ENCODE data around the gene CCDC60. TPM values are rescaled to one million over a fixed set of nuclear protein-coding genes. Genes with fewer than 3 reads are reported as not detected.

Gene CCDC60
- total RNA-seq, 5 donors from 2014 or later (not counting 1 experiment from before 2014, with no cell fraction given), result not detected

GRCh38 chr12:119528241-119528640 lies 193.7 kb downstream of the CCDC60 start:
- ATAC-seq (replicated peaks in 1 of 4) (no peak), DNase-seq (no peak)
- POLR2A ChIA-PET, result no interaction called here
- Mint-ChIP-seq H3K9me3 (peaks cover 6 to 11% (median 11%) of the 10 kb centered on the region in 3 donors), H3K27ac (no peak overlapping the region), H3K27me3 (peaks cover 4% of the 10 kb centered on the region in 2 donors), H3K4me3 (no peak overlapping the region), H3K4me1 (no peaks in the 10 kb centered on the region), H3K36me3 (no peaks in the 10 kb centered on the region)
- Histone ChIP-seq H3K4me3 (ENCODE audit: control insufficient read depth in 1 of 2, extremely low read depth in 1 of 2, low read length in 1 of 2) (no peak overlapping the region), H3K27ac (ENCODE audit: low read length) (no peak overlapping the region), H3K27me3 (replicated peaks in 1 of 2; ENCODE audit: control insufficient read depth in 2 of 2, extremely low read depth in 1 of 2, insufficient read depth in 2 of 2, low read length in 1 of 2) (peaks cover 0 to 6% of the 10 kb centered on the region in 2 experiments), H3K4me1 (ENCODE audit: control insufficient read depth in 1 of 2, extremely low read depth in 1 of 2, insufficient read depth in 2 of 2, low read length in 2 of 2) (no peaks in the 10 kb centered on the region), H3K36me3 (ENCODE audit: control insufficient read depth in 2 of 2, extremely low read depth in 1 of 2, insufficient read depth in 1 of 2, low read length in 1 of 2) (no peaks in the 10 kb centered on the region), H3K9me3 (no peaks in the 10 kb centered on the region)
- CTCF ChIA-PET, result interaction anchor here in 1 of 2 donors (0.5 kb wide), 1 partner anchor 95 kb away, joined by 3 read pairs; no protein-coding TSS in a partner anchor
- no CpG with 5 or more reads among the region's 1 CpG for WGBS (ENCODE audit: insufficient coverage)

DNA sequence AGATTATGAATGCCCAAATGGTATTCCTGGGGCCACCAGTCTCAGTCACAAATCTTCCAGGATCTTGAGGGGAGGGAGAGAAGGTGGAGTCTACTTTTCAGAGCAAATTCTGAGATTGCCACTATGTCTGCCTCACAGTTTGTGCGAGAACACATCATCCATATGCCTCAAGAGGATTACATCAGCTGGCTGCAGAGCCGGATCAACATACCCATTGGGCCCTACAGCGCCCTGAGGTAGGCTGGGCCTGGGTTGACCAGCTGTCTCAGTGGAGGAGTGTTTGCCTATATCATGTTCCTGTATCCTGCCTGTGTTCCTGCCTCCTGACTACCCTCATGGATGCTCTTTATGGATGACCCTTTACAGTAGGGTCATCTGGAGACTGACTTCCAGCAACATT lies 205.9 kb downstream of the CCDC60 start:
- H3K27ac ChIP-seq (ENCODE audit: low read length), result no peak overlapping the region
- ChIA-PET CTCF (interaction anchor here in 1 of 2 donors (0.6 kb wide), 1 partner anchor 54 kb away, joined by 3 read pairs; no protein-coding TSS in a partner anchor), POLR2A (no interaction called here)
- H3K4me1 ChIP-seq (ENCODE audit: control insufficient read depth in 1 of 2, extremely low read depth in 1 of 2, insufficient read depth in 2 of 2, low read length in 2 of 2), result no peaks in the 10 kb centered on the region
- Mint-ChIP-seq H3K4me3 (no peak overlapping the region), H3K4me1 (no peaks in the 10 kb centered on the region), H3K36me3 (no peaks in the 10 kb centered on the region), H3K27ac (no peak overlapping the region), H3K9me3 (peaks cover 4 to 10% (median 4%) of the 10 kb centered on the region in 3 donors), H3K27me3 (peaks cover 42 to 43% of the 10 kb centered on the region in 2 donors)
- no peaks in the 10 kb centered on the region for H3K9me3 ChIP-seq
- DNase-seq, result no peak
- no peaks in the 10 kb centered on the region for H3K36me3 ChIP-seq (ENCODE audit: control insufficient read depth in 2 of 2, extremely low read depth in 1 of 2, insufficient read depth in 1 of 2, low read length in 1 of 2)
- H3K27me3 ChIP-seq (replicated peaks in 1 of 2; ENCODE audit: control insufficient read depth in 2 of 2, extremely low read depth in 1 of 2, insufficient read depth in 2 of 2, low read length in 1 of 2), result peaks cover 0 to 17% of the 10 kb centered on the region in 2 experiments
- ATAC-seq (replicated peaks in 1 of 4), result no peak
- 100% methylated on average over 1 of the region's 3 CpGs for WGBS (ENCODE audit: insufficient coverage)
- no peak overlapping the region for H3K4me3 ChIP-seq (ENCODE audit: control insufficient read depth in 1 of 2, extremely low read depth in 1 of 2, low read length in 1 of 2)

DNA sequence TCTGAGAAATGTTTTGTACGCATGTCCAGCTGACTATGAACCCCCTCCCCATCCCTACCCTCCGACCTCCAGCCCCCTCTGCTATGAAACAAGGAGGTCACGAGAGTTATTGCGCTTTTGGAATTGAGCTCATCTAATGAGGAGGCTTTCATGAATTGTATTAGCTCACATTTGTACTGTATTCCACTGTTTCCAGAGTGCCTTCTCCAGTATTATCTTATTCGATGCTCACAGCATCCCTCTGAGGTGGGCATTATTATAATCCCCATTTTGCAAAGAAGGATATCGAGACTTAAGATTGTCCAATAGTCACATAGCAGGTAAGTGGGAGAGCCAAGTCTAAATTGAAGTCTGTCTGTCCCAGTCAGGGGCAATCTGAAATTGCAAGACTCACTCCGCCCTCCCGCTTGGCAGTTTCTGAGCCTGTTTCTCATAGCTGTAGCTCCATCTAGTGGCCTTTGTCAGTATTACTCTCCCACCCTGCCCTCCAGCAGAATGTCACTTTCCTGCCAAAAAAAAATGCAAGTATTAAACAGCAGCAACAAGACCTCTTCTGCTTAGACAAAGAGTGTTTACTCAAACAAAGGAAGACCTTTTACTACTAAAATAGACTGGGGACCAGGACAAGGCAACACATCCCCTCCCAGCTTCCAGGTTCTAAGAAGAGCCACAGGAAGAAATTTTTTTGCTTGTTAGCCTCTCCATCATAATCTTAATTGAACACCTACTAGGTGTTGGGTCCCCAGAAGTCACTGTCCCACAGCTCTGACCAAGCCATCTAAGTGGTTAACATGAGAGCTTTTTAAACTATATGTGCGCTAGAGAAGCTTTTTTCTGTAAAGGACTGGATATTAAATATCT lies 210.5 kb downstream of the CCDC60 start:
- Mint-ChIP-seq H3K4me3 (no peak overlapping the region), H3K27me3 (peaks cover 47 to 48% of the 10 kb centered on the region in 2 donors), H3K4me1 (no peaks in the 10 kb centered on the region), H3K9me3 (no peaks in the 10 kb centered on the region), H3K27ac (no peak overlapping the region), H3K36me3 (no peaks in the 10 kb centered on the region)
- Histone ChIP-seq H3K36me3 (ENCODE audit: control insufficient read depth in 2 of 2, extremely low read depth in 1 of 2, insufficient read depth in 1 of 2, low read length in 1 of 2) (no peaks in the 10 kb centered on the region), H3K27ac (ENCODE audit: low read length) (no peak overlapping the region), H3K9me3 (no peaks in the 10 kb centered on the region), H3K27me3 (replicated peaks in 1 of 2; ENCODE audit: control insufficient read depth in 2 of 2, extremely low read depth in 1 of 2, insufficient read depth in 2 of 2, low read length in 1 of 2) (peaks cover 0 to 10% of the 10 kb centered on the region in 2 experiments), H3K4me1 (ENCODE audit: control insufficient read depth in 1 of 2, extremely low read depth in 1 of 2, insufficient read depth in 2 of 2, low read length in 2 of 2) (no peaks in the 10 kb centered on the region), H3K4me3 (ENCODE audit: control insufficient read depth in 1 of 2, extremely low read depth in 1 of 2, low read length in 1 of 2) (no peak overlapping the region)
- peak in 33 of 35 experiments; percentile 0 to 72 (median 28) for DNase-seq
- ChIA-PET POLR2A (no interaction called here), CTCF (interaction anchor here (0.6 to 1.7 kb wide), 5 partner anchors 21 to 1670 kb away, joined by 3 to 6 read pairs (median 3); no protein-coding TSS in a partner anchor)
- 0% methylated on average over 1 of the region's 9 CpGs for WGBS (ENCODE audit: insufficient coverage)
- ATAC-seq (replicated peaks in 1 of 4), result peak in 2 of 4 experiments; percentile 58

DNA sequence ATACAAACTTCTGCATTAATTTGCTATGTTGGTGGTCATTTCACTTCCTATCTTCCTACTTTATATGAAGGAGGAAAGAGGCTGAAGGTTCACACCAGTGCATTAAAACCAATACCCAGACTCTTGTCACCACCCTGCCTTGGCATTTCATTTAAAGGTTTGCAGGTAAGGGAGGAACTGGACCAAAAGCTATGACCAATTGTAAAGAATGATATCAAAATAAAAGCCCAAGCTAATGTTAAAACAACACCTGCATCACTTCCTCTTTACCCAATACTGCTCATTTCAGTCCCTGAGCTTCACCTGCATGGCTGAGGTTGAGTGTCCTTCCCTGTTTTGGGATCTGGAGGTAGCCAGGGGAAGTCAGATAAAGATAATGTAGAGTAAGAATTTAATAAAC lies 211.8 kb downstream of the CCDC60 start:
- peaks cover 0 to 7% of the 10 kb centered on the region in 2 experiments for H3K27me3 ChIP-seq (replicated peaks in 1 of 2; ENCODE audit: control insufficient read depth in 2 of 2, extremely low read depth in 1 of 2, insufficient read depth in 2 of 2, low read length in 1 of 2)
- no peaks in the 10 kb centered on the region for H3K4me1 ChIP-seq (ENCODE audit: control insufficient read depth in 1 of 2, extremely low read depth in 1 of 2, insufficient read depth in 2 of 2, low read length in 2 of 2)
- no peak for DNase-seq
- Mint-ChIP-seq H3K9me3 (no peaks in the 10 kb centered on the region), H3K36me3 (no peaks in the 10 kb centered on the region), H3K4me1 (no peaks in the 10 kb centered on the region), H3K27ac (no peak overlapping the region), H3K4me3 (no peak overlapping the region), H3K27me3 (peaks cover 47 to 48% of the 10 kb centered on the region in 2 donors)
- no peak for ATAC-seq (replicated peaks in 1 of 4)
- ChIA-PET POLR2A (no interaction called here), CTCF (interaction anchor here in 1 of 2 donors (1.4 kb wide), 1 partner anchor 102 kb away, joined by 3 read pairs; no protein-coding TSS in a partner anchor)
- H3K27ac ChIP-seq (ENCODE audit: low read length), result no peak overlapping the region
- H3K36me3 ChIP-seq (ENCODE audit: control insufficient read depth in 2 of 2, extremely low read depth in 1 of 2, insufficient read depth in 1 of 2, low read length in 1 of 2), result no peaks in the 10 kb centered on the region
- H3K9me3 ChIP-seq, result no peaks in the 10 kb centered on the region
- H3K4me3 ChIP-seq (ENCODE audit: control insufficient read depth in 1 of 2, extremely low read depth in 1 of 2, low read length in 1 of 2), result no peak overlapping the region

- Mint-ChIP-seq H3K27me3 (peaks cover 43 to 45% of the 10 kb centered on the region in 2 donors), H3K9me3 (no peaks in the 10 kb centered on the region), H3K36me3 (no peaks in the 10 kb centered on the region), H3K27ac (no peak overlapping the region), H3K4me1 (no peaks in the 10 kb centered on the region), H3K4me3 (no peak overlapping the region)
- CTCF ChIA-PET, result no interaction called here
- WGBS (ENCODE audit: insufficient coverage), result no CpG with 5 or more reads among the region's 1 CpG
- Histone ChIP-seq H3K4me3 (ENCODE audit: control insufficient read depth in 1 of 2, extremely low read depth in 1 of 2, low read length in 1 of 2) (no peak overlapping the region), H3K27ac (ENCODE audit: low read length) (no peak overlapping the region), H3K36me3 (ENCODE audit: control insufficient read depth in 2 of 2, extremely low read depth in 1 of 2, insufficient read depth in 1 of 2, low read length in 1 of 2) (no peaks in the 10 kb centered on the region), H3K27me3 (replicated peaks in 1 of 2; ENCODE audit: control insufficient read depth in 2 of 2, extremely low read depth in 1 of 2, insufficient read depth in 2 of 2, low read length in 1 of 2) (peaks cover 0 to 7% of the 10 kb centered on the region in 2 experiments), H3K9me3 (no peaks in the 10 kb centered on the region), H3K4me1 (ENCODE audit: control insufficient read depth in 1 of 2, extremely low read depth in 1 of 2, insufficient read depth in 2 of 2, low read length in 2 of 2) (no peaks in the 10 kb centered on the region)
- ATAC-seq (replicated peaks in 1 of 4) (no peak), DNase-seq (no peak)
- POLR2A ChIA-PET, result no interaction called here
Measured at GRCh38 chr12:119547001-119547400, 212.5 kb downstream of the CCDC60 start.

DNA sequence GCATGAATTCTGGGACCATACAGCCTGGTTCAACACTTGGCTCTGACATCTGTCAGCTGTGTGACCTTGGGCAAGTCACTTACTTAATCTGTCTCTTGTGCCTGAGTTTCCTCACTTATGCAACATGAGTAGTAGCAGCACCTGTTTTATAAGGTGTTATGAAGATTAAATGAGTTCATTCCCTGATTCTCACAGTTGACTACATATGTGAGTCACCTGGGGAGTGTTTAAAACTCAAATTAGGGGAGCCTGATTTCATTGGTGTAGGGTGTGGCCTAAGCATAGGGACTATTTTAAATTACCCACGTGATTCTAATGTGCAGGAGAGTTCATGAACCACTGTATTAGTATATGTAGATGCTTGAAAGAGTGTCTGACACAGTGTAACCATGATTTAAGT lies 222.3 kb downstream of the CCDC60 start:
- ChIA-PET CTCF (no interaction called here), POLR2A (no interaction called here)
- Mint-ChIP-seq H3K27me3 (peaks cover 17 to 24% of the 10 kb centered on the region in 2 donors), H3K4me3 (no peak overlapping the region), H3K9me3 (no peaks in the 10 kb centered on the region), H3K36me3 (no peaks in the 10 kb centered on the region), H3K4me1 (no peaks in the 10 kb centered on the region), H3K27ac (no peak overlapping the region)
- DNase-seq, result no peak
- Histone ChIP-seq H3K27me3 (replicated peaks in 1 of 2; ENCODE audit: control insufficient read depth in 2 of 2, extremely low read depth in 1 of 2, insufficient read depth in 2 of 2, low read length in 1 of 2) (peaks cover 0 to 3% of the 10 kb centered on the region in 2 experiments), H3K4me3 (ENCODE audit: control insufficient read depth in 1 of 2, extremely low read depth in 1 of 2, low read length in 1 of 2) (no peak overlapping the region), H3K4me1 (ENCODE audit: control insufficient read depth in 1 of 2, extremely low read depth in 1 of 2, insufficient read depth in 2 of 2, low read length in 2 of 2) (no peaks in the 10 kb centered on the region), H3K27ac (ENCODE audit: low read length) (no peak overlapping the region), H3K9me3 (no peaks in the 10 kb centered on the region), H3K36me3 (ENCODE audit: control insufficient read depth in 2 of 2, extremely low read depth in 1 of 2, insufficient read depth in 1 of 2, low read length in 1 of 2) (no peaks in the 10 kb centered on the region)
- no peak for ATAC-seq (replicated peaks in 1 of 4)
- no CpG with 5 or more reads among the region's 1 CpG for WGBS (ENCODE audit: insufficient coverage)
